HCT116 (cell line): ENCODE data around the gene CWC27.

Source experiments
- CEBPB ChIP-seq: IDR thresholded peaks from 2 replicates; pipeline ENCODE4 v1.6.1; 2012; ENCODE audit warnings: low read depth
- EZH2 ChIP-seq: fragments of 200-600 bp; sonication (generic); IDR thresholded peaks from 2 replicates; pipeline ENCODE4 v1.6.1; 2017; ENCODE audit warnings: antibody characterized with exemption, mixed run types
- EZH2phosphoT487 ChIP-seq: fragments of 200-600 bp; IDR thresholded peaks from 2 replicates; pipeline ENCODE4 v1.6.1; 2018; ENCODE audit warnings: antibody characterized with exemption, borderline replicate concordance
- POLR2AphosphoS5 ChIP-seq: IDR thresholded peaks from 2 replicates; pipeline ENCODE4 v1.6.1; 2011; ENCODE audit warnings: mild to moderate bottlenecking, low read depth, low read length, moderate library complexity
- SIN3A ChIP-seq: IDR thresholded peaks from 2 replicates; pipeline ENCODE4 v1.6.1; 2012; ENCODE audit warnings: low read depth
- TCF7L2 ChIP-seq: IDR thresholded peaks from 2 replicates; pipeline ENCODE4 v1.7.0; 2011; ENCODE audit warnings: borderline replicate concordance, inconsistent platforms; ENCODE audit not compliant: insufficient read depth, insufficient read length; ENCODE audit errors: extremely low read depth
- YY1 ChIP-seq: IDR thresholded peaks from 2 replicates; pipeline ENCODE4 v1.6.1; 2011; ENCODE audit warnings: low read length, low read depth, moderate library complexity, mild to moderate bottlenecking; ENCODE audit not compliant: insufficient replicate concordance; ENCODE audit errors: extremely low read depth
- ZNF274 ChIP-seq: fragments of 200-500 bp; sonication (Bioruptor generic); IDR thresholded peaks from 2 replicates; pipeline ENCODE4 v1.6.1; 2014; ENCODE audit warnings: mild to moderate bottlenecking, low read depth, low read length, inconsistent platforms
- TF ChIP-seq, protein P1 (sequence below), 3 experiments: fragments of 200-600 bp in 1 of 3; sonication (generic) in 1 of 3; IDR thresholded peaks in 2 of 3; conservative IDR thresholded peaks in 1 of 3; 2 replicates each; pipeline ENCODE4 v1.5.1; 2012 to 2017; ENCODE audit warnings: low read depth in 2 of 3, low read length in 2 of 3, antibody characterized with exemption in 1 of 3, borderline replicate concordance in 1 of 3, control low read depth in 1 of 3, mild to moderate bottlenecking in 1 of 3, mixed read lengths in 1 of 3, mixed run types in 1 of 3, moderate library complexity in 1 of 3; ENCODE audit not compliant: insufficient read depth in 1 of 3

DNA sequence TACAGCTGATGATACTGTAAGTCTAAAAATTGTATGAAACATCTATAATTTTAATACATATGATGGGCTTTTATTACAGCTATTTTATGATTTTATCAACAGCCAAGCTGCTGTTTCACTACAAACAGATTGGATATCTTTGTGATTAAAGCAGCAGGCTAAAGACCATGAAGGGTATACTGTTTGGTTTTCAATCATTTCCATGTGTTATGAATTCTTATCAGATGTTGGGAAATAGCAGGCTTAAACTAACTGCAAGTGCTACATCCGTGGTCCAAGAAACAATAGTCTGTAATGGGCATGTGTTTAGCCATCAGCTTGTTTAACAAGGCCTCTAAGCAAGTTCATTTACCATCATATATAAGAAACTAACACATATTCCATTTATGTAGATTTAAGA, 107.5 kb downstream of the CWC27 start:
- TF ChIP-seq, protein P1, sequence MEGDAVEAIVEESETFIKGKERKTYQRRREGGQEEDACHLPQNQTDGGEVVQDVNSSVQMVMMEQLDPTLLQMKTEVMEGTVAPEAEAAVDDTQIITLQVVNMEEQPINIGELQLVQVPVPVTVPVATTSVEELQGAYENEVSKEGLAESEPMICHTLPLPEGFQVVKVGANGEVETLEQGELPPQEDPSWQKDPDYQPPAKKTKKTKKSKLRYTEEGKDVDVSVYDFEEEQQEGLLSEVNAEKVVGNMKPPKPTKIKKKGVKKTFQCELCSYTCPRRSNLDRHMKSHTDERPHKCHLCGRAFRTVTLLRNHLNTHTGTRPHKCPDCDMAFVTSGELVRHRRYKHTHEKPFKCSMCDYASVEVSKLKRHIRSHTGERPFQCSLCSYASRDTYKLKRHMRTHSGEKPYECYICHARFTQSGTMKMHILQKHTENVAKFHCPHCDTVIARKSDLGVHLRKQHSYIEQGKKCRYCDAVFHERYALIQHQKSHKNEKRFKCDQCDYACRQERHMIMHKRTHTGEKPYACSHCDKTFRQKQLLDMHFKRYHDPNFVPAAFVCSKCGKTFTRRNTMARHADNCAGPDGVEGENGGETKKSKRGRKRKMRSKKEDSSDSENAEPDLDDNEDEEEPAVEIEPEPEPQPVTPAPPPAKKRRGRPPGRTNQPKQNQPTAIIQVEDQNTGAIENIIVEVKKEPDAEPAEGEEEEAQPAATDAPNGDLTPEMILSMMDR (IDR thresholded peaks at IDR 0.05 in 2 of 3, conservative IDR thresholded peaks at IDR 0.05 in 1 of 3; ENCODE audit: borderline replicate concordance in 1 of 3, insufficient read depth in 1 of 3, low read depth in 2 of 3, low read length in 2 of 3) = no peak
- TF ChIP-seq ZNF274 (no peak), SIN3A (no peak), EZH2phosphoT487 (no peak), CEBPB (no peak), YY1 (no peak), EZH2 (no peak), POLR2AphosphoS5 (no peak), TCF7L2 (no peak)
